ENCODE data around the gene HOXB8.

GRCh38 chr17:48565925-48566710 lies 49.0 kb downstream of the HOXB8 start:
- TF ChIP-seq REST (IDR thresholded peaks at IDR 0.05; ENCODE audit: insufficient read depth in 1 of 2, low read depth in 2 of 2, low read length in 2 of 2), result no peak
- TF ChIP-seq POLR2AphosphoS5 (IDR thresholded peaks at IDR 0.05; ENCODE audit: low read depth, low read length), result no peak
- no peak for TF ChIP-seq TAF1 (IDR thresholded peaks at IDR 0.05; ENCODE audit: borderline replicate concordance, insufficient read depth, low read length)
